Osteocyte (in vitro differentiated cells): ENCODE data around the gene STEAP1. TPM values are rescaled to one million over a fixed set of nuclear protein-coding genes. Genes with fewer than 3 reads are reported as not detected.

Experiments
- DNase-seq: peaks from one replicate; pipeline ENCODE4 v3.0.0; 2021; ENCODE audit warnings: mixed read lengths; ENCODE audit not compliant: unreplicated experiment; ENCODE audit errors: extremely low spot score
- H3K27ac Mint-ChIP-seq: one replicate; pipeline ENCODE4 v1.8.0; 2021; ENCODE audit warnings: mild to moderate bottlenecking, mixed read lengths; ENCODE audit not compliant: unreplicated experiment
- H3K27me3 Mint-ChIP-seq: one replicate; pipeline ENCODE4 v1.8.0; 2021; ENCODE audit warnings: mixed read lengths; ENCODE audit not compliant: unreplicated experiment
- H3K36me3 Mint-ChIP-seq: one replicate; pipeline ENCODE4 v1.8.0; 2021; ENCODE audit warnings: mixed read lengths; ENCODE audit not compliant: unreplicated experiment
- H3K4me1 Mint-ChIP-seq: one replicate; pipeline ENCODE4 v1.8.0; 2021; ENCODE audit warnings: mixed read lengths; ENCODE audit not compliant: unreplicated experiment
- H3K4me3 Mint-ChIP-seq: one replicate; pipeline ENCODE4 v1.8.0; 2021; ENCODE audit warnings: mild to moderate bottlenecking, moderate library complexity, mixed read lengths; ENCODE audit not compliant: unreplicated experiment
- H3K9me3 Mint-ChIP-seq: one replicate; pipeline ENCODE4 v1.8.0; 2021; ENCODE audit warnings: mixed read lengths; ENCODE audit not compliant: unreplicated experiment
- CTCF ChIP-seq: fragments of 200-600 bp; sonication (generic); IDR thresholded peaks from 2 replicates; pipeline ENCODE4 v1.5.0; 2021; ENCODE audit warnings: antibody characterized with exemption, mild to moderate bottlenecking, moderate library complexity
- total RNA-seq: library from RNA; stranded (reverse); gene quantifications from 2 replicates; pipeline ENCODE4 v1.2.1, GENCODE V29; 2021

Gene STEAP1
- total RNA-seq, 1 donor from 2014 or later, result not detected

GRCh38 chr7:90187507-90188050, 33.3 kb downstream of the STEAP1 start:
- no peak for TF ChIP-seq CTCF
- Mint-ChIP-seq H3K9me3 (peaks cover 3% of the 10 kb centered on the region), H3K27ac (no peak overlapping the region), H3K4me3 (no peak overlapping the region), H3K4me1 (no peaks in the 10 kb centered on the region), H3K27me3 (no peaks in the 10 kb centered on the region), H3K36me3 (no peaks in the 10 kb centered on the region)
- no peak for DNase-seq

GRCh38 chr7:90188281-90188680, 34.0 kb downstream of the STEAP1 start:
- Mint-ChIP-seq H3K27ac (no peak overlapping the region), H3K4me3 (no peak overlapping the region), H3K27me3 (no peaks in the 10 kb centered on the region), H3K36me3 (no peaks in the 10 kb centered on the region), H3K4me1 (no peaks in the 10 kb centered on the region), H3K9me3 (peaks cover 3% of the 10 kb centered on the region)
- DNase-seq, result no peak
- no peak for TF ChIP-seq CTCF

GRCh38 chr7:90190995-90191394, 36.7 kb downstream of the STEAP1 start:
- Mint-ChIP-seq H3K27me3 (no peaks in the 10 kb centered on the region), H3K4me1 (no peaks in the 10 kb centered on the region), H3K36me3 (no peaks in the 10 kb centered on the region), H3K9me3 (no peaks in the 10 kb centered on the region), H3K4me3 (no peak overlapping the region), H3K27ac (no peak overlapping the region)
- no peak for DNase-seq
- TF ChIP-seq CTCF, result no peak

GRCh38 chr7:90191648-90192047, 37.4 kb downstream of the STEAP1 start:
- H3K4me1 Mint-ChIP-seq, result no peaks in the 10 kb centered on the region
- no peaks in the 10 kb centered on the region for H3K9me3 Mint-ChIP-seq
- no peaks in the 10 kb centered on the region for H3K27me3 Mint-ChIP-seq
- TF ChIP-seq CTCF, result no peak
- DNase-seq, result no peak
- H3K36me3 Mint-ChIP-seq, result no peaks in the 10 kb centered on the region
- no peak overlapping the region for H3K4me3 Mint-ChIP-seq
- no peak overlapping the region for H3K27ac Mint-ChIP-seq

- H3K4me3 Mint-ChIP-seq, result no peak overlapping the region
- H3K27ac Mint-ChIP-seq, result no peak overlapping the region
- no peaks in the 10 kb centered on the region for H3K4me1 Mint-ChIP-seq
- H3K27me3 Mint-ChIP-seq, result no peaks in the 10 kb centered on the region
- DNase-seq, result no peak
- no peaks in the 10 kb centered on the region for H3K9me3 Mint-ChIP-seq
- H3K36me3 Mint-ChIP-seq, result no peaks in the 10 kb centered on the region
- TF ChIP-seq CTCF, result no peak
These were observed 38.8 kb downstream of the STEAP1 start for GRCh38 chr7:90192876-90193750.
